GM21529 (cell line): Measurements from ENCODE around the gene LYZ.

Experiments used
- ATAC-seq: cut with Tn5 transposase; IDR thresholded peaks from one replicate; pipeline ENCODE4 v1.9.1; 2021; ENCODE audit not compliant: unreplicated experiment

LYZ gene

DNA sequence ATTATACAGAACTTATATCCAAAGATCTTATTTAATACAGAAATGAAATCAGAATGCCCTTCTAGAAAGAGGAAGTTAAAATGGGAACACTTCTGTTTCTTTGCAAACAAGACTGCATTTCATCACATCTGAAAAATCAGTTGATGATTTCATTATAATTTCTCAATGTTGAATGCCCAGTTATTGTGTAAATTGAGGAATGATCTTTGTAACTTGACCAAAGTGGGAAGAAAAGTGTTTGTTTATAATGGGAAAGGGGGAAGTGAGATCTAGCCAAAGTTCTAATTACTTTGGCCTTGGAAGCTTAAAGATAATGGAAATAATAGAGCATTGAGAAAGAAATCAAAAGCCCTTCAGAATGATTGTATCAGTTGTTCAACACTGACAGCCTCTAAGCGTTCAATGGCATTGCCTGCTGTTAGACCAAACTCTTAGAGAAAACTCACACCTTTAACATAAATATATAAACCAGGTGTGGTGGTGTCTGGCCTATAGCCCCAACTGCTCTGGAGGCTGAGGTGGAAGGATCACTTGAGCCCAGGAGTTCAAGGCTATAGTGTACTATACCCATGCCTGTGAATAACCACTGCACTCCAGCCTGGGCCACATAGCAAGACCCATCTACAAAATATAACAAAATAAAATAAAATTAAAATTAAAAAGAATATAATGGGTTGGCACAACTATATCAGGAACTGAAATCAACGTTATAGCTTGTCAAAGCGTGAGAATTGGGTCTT, 9.9 kb upstream of the LYZ start:
- ATAC-seq, result no peak

- ATAC-seq, result no peak
These were observed 9.2 kb upstream of the LYZ start for GRCh38 chr12:69338936-69339335.

DNA sequence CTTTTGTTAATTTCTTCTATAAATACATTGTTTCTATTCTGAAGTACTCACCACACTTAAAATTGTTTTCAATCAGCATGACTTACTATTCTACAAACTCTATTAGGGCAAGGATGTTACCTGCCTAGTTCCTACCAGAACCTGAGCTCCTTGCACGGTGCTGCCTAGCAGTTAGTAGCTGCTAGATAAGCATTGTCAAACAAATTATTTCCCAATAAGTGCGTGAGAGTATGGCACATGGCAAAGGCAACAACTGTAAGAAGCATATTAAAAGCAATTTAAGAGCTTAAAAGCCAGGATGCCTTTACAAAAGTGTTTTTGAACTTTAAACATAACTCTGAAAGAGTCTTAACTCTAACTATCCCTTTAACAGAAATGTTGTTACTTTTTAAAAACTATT, 8.2 kb upstream of the LYZ start:
- ATAC-seq, result no peak

DNA sequence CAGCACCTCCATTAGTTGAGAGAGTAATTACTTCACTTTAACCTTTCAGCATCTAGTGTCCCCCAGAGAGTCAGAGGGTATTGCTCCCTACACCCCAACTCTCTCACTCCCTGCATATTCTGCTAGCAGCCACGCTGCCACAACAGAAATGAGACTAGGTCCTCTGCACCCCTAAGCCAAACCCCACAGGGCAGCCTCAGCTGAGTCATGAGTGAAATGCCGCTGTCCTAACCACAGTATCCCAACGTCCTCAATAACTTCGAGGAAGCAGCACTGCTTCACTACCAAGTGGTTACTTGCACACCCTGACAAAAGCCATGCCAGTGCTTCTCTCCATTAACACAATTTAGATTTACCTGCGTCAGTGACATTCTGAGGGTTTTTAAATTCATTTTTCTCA, 6.9 kb upstream of the LYZ start:
- ATAC-seq, result no peak

GRCh38 chr12:69342421-69342820, 5.8 kb upstream of the LYZ start:
- ATAC-seq, result no peak

DNA sequence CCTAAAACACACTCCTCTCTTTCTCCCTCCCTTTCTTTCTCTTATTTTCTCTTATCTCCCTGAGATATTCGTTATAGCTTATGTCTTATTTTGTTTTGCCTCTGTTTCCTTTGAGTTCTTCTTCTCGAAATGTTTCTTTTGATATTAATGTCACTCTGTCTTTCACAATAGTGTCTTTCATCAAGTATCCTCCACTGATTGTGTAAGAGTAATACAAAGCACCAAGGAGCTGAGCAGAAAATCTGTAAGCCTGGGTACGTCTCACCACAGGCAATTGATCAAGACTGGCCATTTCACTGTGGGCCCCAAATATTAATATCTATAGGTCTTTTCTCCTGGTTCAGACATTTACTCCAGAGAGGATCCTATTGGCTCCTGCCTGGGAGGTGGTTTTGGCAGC, 4.8 kb upstream of the LYZ start:
- no peak for ATAC-seq

GRCh38 chr12:69343885-69344612, 4.1 kb upstream of the LYZ start:
- ATAC-seq, result no peak

- ATAC-seq, result no peak
These were observed 3.1 kb upstream of the LYZ start for GRCh38 chr12:69345077-69345476.

DNA sequence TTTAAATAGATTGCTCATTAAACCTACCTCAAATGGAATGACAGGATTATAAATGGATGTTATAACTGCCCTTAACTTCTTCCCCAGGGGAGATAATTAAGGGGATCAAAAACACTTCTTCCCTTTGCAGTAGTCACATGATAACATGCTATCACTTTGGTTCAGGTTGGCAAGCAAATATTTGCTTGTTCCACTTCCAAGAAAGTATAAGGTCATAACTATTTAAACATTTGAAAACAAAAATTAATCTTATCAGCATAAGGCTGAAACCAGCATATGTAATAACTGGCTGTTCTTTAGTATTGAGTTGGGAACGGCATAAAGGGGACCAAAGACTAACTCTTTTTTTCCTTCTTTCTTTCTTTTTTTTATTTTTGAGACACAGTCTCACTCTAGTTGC, 2.4 kb upstream of the LYZ start:
- no peak for ATAC-seq

GRCh38 chr12:69350002-69350626, 1.9 kb downstream of the LYZ start:
- no peak for ATAC-seq

DNA sequence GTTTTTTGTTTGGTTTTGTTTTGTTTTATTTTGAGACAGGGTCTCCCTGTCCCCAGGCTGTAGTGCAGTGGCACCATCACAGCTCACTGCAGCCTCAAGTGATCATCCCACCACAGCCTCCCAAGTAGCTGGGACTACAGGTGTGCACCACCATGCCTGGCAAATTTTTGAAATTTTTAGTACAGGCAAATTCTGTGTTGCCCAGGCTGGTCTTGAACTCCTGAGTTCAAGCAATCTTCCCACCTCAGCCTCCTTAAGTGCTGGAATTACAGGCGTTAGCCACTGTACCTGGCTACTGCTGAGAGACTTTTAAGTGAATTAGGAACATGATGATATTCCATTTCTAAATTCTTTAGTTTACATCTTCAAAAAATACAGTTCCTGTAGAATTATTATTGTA, 2.6 kb downstream of the LYZ start:
- no peak for ATAC-seq

- no peak for ATAC-seq
These were observed 3.5 kb downstream of the LYZ start for GRCh38 chr12:69351462-69352236.

DNA sequence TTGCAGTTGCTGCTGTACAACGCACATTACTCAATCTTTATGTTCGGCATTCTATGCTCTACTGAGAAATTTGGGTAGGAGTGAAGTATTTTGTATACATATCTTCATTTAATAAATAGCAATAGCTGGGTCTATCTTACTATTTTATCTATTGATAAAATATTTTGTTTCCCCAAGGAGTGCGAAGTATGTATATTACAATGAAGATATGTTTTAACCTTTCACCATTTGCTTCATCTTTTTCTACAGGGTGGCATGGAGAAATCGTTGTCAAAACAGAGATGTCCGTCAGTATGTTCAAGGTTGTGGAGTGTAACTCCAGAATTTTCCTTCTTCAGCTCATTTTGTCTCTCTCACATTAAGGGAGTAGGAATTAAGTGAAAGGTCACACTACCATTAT, 4.7 kb downstream of the LYZ start:
- no peak for ATAC-seq

DNA sequence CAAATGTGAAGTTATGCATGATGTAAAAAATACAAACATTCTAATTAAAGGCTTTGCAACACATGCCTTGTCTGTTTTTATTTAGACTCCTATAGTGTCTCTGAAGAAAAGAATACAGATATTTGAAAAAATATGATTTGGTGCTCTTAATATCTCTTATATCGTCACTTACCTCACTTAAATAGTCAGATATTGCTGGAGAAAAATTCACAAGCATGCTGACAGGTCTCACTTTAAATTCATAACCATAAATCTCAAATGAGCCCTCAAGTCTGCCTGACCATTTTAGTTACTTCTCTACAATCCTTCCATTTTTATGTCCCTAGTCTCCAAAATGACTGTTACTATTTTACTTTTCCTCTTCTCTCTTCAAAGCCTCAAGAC, 6.0 kb downstream of the LYZ start:
- no peak for ATAC-seq

DNA sequence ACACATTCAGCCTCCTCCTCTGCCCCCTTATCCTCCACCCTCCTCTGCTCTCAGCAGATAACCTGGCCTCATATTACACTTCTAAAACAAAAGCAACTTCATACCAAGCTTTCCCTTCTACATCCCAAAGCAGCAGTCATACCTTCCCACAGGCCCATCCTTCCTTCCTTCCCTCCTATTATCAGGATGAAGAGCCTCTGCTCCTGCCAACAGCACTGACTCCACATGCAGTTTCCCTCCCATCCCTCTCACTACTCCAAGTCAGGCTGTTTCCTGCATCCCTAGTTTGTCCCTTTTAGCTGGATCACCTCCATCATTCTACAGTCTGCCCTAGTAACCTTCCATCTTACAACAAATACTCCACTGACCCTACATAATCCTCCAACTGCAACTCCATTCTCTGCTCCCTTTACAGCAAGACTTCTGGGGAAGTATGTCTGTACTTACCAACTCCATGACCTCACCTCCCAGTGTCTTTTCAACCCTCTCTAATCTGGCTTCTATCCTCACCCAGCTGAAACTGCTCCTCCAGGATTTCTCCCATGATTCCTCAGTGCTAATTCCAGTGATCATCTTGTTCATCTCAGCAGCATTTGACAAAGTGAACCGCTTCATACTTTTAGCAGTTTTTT, 6.5 kb downstream of the LYZ start:
- no peak for ATAC-seq

DNA sequence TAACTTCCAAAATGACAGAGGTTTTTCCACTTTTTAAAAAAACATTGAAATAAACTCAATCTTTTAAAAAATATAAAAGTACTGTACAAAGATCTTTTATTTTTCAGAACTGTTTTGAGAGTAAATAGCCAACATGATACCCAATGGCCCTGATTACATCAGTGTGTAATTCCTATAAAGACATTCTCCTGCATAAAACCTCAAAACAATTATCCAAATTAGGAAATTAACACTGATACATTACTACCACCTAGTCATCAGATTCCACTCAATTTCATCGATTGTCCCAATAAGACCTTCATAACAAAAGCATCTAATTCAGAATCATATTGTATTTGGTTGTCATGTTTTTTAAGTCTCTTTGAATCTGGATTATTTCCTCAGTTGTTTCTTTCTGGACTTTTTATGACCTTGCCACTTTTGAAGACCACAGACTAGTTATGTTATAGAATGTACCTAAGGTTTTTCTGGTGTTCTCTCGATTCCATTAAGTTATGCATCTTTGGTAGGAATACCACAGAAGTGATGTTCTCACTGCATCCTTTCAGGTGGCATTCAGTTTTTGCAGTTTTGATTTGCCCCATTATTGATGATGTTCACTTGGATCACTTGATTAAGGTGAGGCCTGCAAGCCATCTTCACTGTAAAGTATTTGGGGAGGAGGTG, 7.3 kb downstream of the LYZ start:
- no peak for ATAC-seq

DNA sequence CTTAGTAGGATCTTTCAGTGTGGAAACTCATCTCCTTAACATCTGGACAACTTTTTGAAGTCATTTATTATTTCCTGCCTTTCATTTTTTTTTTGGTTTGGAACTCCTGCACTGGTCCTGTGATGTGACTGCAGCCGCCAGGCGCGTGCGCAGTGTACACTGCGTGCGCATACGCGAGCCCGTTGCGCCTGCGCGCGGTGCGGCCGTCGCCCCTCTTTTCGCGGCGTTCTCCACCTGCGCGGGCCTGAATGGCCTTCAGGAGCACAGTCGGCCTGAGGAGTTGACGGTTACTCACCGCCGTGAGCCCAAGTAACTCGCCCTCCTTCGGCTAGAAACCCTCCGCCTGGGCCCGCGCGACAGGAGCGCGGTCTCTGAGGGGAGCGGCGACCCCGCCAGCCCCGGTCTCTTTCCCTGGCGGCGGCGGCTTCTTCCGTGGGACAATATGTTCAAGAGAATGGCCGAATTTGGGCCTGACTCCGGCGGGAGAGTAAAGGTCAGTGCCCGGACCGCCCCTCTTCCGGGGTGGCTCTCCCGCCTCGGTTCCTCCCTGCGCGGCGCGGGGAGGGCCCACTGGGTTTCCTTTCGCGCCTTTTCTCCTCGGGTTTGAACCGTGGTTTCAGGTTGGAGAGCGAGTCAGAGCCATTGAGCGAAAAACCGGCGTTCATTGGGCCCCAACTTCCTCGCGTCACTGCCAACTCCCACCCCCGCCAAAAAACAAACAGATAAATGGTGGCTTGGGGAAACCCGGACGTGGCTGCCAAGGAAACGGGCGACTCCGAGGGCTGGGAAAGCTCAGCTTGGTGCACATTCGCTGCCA, 11.6 kb downstream of the LYZ start, which contains the start of gene YEATS4:
TSS of gene YEATS4 (plus strand) at position 213 of the 817 bp plus-strand sequence. CDS start at position 443, 230 bp downstream.
- peak; percentile 84 for ATAC-seq

DNA sequence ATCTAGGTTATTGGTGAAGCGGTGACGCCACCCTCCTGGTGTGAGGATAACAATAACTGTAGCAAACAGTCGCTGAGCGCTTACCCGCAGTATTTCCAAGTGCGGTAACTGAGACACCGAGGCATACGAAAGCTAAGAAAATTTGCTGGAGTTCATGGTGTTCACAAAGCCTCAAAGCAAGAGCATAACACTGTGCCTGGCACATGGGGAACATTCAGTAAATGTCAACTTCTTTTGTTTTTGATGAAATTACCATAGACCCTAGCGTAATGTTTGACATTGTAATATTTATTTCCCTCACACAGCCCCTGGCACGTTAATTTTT, 12.1 kb downstream of the LYZ start:
- no peak for ATAC-seq

GRCh38 chr12:69366796-69367195, 18.6 kb downstream of the LYZ start:
- ATAC-seq, result no peak

DNA sequence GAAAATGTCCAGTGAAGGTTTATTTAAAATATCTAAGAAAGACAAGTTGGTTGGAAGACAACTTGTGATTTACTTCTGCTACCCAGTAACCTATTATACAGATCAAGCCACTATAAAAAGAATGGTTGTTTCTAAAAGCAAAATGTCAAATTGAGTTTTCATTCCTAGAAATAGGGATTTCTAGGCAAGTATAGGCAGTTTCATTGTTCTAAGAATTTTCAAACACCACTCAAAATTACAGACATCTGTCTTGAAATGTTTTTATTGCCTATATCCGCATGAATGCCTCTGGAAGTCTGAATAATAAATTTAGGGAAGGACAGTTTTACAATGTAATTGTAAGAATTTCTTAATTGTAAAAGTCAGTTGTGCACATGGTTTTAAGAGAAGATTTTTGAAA, 20.0 kb downstream of the LYZ start:
- ATAC-seq, result no peak
